Fibroblast of villous mesenchyme (primary cell): ENCODE measurements around the gene NPY5R. TPM values are rescaled to one million over a fixed set of nuclear protein-coding genes. Genes with fewer than 3 reads are reported as not detected.

ENCODE experiments used
- DNase-seq: peaks from one replicate; pipeline ENCODE4 v3.0.0-alpha.2; 2010; ENCODE audit warnings: low read depth
- H3K4me3 ChIP-seq: 2 replicates; pipeline ENCODE4 v1.5.1; 2011; ENCODE audit warnings: low read depth, mild to moderate bottlenecking, low read length
- CTCF ChIP-seq: IDR thresholded peaks from 2 replicates; pipeline ENCODE4 v1.5.1; 2012; ENCODE audit warnings: low read depth, mild to moderate bottlenecking, low read length; ENCODE audit not compliant: insufficient read depth
- total RNA-seq: library from RNA; depleted of rRNA; stranded (reverse); fragments of >200 nt; gene quantifications from 2 replicates; pipeline ENCODE4 v1.2.3, GENCODE V29; 2012

The NPY5R gene
- total RNA-seq, 1 donor, result 0.43 TPM

GRCh38 chr4:163330916-163331628 lies 12.6 kb upstream of the NPY5R start:
- no peak for DNase-seq
- TF ChIP-seq CTCF, result no peak

DNA sequence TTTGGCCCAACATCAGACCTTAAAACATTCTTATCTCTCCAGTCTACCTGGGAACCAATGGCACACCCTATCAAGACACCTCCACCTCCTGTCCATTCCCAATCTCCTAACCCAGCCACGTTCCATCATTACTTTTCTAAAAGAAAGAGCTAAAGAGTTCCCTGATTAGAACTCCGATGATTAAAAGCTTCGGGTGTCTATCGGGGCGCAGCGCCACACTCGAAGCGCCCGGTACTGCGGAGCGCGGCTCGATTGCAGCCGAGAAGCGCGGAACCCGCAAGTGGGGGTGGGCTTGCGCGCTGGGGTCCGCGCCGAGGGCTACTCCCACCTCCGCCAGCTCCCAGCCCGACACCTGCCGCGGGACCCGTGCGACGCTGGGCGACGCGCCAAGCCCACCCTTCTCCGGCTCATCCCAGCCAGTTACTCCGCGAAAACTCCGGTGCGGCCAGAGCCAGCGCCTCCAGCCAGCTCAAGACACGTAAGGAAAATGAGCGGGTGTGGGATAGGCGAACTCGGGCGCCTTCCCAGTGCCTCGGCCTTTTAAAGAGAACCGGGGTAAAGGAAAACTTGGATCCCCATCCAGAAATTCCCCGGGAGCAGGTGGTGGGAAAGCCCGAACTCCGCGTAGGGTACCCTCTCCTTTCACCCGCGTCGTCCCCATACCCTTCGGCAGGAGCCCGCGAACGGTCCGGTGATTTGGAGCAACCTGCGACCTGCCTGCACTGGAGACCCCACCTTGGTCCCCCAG lies 11.9 kb upstream of the NPY5R start:
- TF ChIP-seq CTCF, result no peak
- peak; percentile 34 for DNase-seq
- H3K4me3 ChIP-seq, result peak overlapping the region; percentile 61

More at GRCh38 chr4:163330916-163331628, 12.6 kb upstream of the NPY5R start:
- H3K4me3 ChIP-seq, result peak overlapping the region; percentile 61

DNA sequence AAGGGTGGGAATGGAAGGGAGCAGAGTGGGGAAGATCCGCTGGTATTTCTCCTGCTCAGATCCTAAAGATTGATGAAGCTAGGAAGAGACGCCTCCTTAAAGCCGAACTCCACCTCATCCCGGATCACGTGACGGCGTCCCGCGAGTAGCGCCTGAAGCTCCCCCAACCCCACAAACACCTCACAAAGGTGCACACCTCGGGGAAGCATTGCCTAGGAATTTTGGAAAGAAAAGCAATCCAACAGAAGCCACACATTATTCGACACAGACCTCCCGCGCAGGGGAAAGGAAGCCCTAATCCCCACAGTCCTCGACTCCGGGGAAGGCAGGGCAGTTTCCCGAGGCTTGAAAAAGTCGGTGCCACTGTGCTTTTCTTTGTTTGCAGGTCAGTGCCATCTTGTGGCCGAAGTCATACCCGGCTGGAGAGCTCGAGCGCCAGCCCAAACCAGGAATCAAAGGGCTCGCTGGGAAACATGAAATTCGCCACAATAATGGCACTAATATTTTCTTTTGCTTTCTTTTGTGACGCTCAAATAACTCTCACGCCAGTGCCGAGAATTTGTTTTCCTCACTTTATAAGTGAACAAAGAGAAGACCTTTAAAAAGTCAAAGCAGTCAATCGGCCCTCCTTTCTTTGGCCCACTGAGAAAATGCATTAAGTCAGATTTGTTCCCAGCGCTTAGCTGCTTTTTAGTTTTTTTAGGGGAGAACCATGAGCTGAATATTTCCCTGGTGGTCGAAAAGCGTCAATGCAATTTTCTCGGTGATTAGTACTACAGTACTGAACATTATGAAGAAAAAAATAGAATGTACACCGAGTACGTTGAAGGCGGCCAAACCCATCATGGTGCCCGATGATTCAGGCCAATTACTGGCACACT lies 10.9 kb upstream of the NPY5R start, which contains the start of gene NPY1R:
Gene NPY1R, minus strand, starts transcription at position 71 of the 881 bp plus-strand sequence. CDS start 6,042 bp downstream, outside the sequence.
- TF ChIP-seq CTCF, result peak; percentile 71
- peak; percentile 81 for DNase-seq

GRCh38 chr4:163335384-163335783 lies 8.3 kb upstream of the NPY5R start:
- DNase-seq, result no peak
- H3K4me3 ChIP-seq, result no peak overlapping the region
- TF ChIP-seq CTCF, result no peak

More for the DNA sequence above, 10.9 kb upstream of the NPY5R start, which contains the start of gene NPY1R:
- H3K4me3 ChIP-seq, result peak within 1 kb of the TSS; percentile 61

- no peak for DNase-seq
- peak overlapping the region; percentile 53 for H3K4me3 ChIP-seq
- no peak for TF ChIP-seq CTCF
Observed at GRCh38 chr4:163344147-163345125, 744 bp downstream of the NPY5R start.
